HepG2 (cell line): ENCODE data around the gene STIM1. TPM values are rescaled to one million over a fixed set of nuclear protein-coding genes. Genes with fewer than 3 reads are reported as not detected.

Source experiments
- ATAC-seq: fragments of 200-7000 bp; cut with Tn5 transposase; 3 replicates; pipeline ENCODE4 v1.9.1; 2020; ENCODE audit warnings: mild to moderate bottlenecking, moderate library complexity
- BruUV-seq: library from RNA; stranded (reverse); fragments of 400-500 nt; replicated peaks from 2 replicates; lab custom pipeline; 2021; lab: Mats Ljungman, UMichigan
- CTCF ChIA-PET: fragments of 300-600 bp; formaldehyde crosslinking; extraction: SDS; loops from one replicate; lab custom pipeline; 2021; ENCODE audit warnings: low total read pairs, inconsistent platforms, low intra/inter-chr PET ratio; lab: Yijun Ruan, JAX
- POLR2A ChIA-PET: fragments of 350-600 bp; sonication (Branson Sonifier 250); formaldehyde crosslinking; loops from one replicate; lab custom pipeline; 2020; ENCODE audit warnings: antibody characterized with exemption, inconsistent platforms; lab: Yijun Ruan, JAX
- DNase-seq: peaks from one replicate; pipeline ENCODE4 v3.0.0-alpha.2; 2015; ENCODE audit warnings: low spot score
- FAIRE-seq: peaks from 3 replicates; lab custom pipeline; 2011; peaks lifted over from hg19 to GRCh38; lab: Jason Lieb, UNC
- H2AFZ ChIP-seq: one replicate; pipeline ENCODE4 v1.6.1; 2011; ENCODE audit warnings: low read length, inconsistent platforms
- H3K27ac ChIP-seq: fragments of 300-600 bp; 3 replicates; pipeline ENCODE4 v1.8.0; 2011; ENCODE audit warnings: mixed run types, mild to moderate bottlenecking, mixed read lengths, low read length, inconsistent platforms; ENCODE audit not compliant: insufficient read depth; ENCODE audit errors: extremely low read length
- H3K27me3 ChIP-seq, 2 experiments: fragments of 200-600 bp in 1 of 2; 2 replicates in 1 of 2; 3 replicates in 1 of 2; pipeline versions ENCODE4 v1.6.0 to v1.8.0; 2011; ENCODE audit warnings: low read length in 2 of 2, mild to moderate bottlenecking in 2 of 2, moderate library complexity in 2 of 2, inconsistent platforms in 1 of 2; ENCODE audit not compliant: insufficient read depth in 2 of 2, control insufficient read depth in 1 of 2
- H3K36me3 ChIP-seq, 2 experiments: fragments of 200-600 bp in 1 of 2; replicated peaks in 1 of 2; 2 replicates in 1 of 2; 3 replicates in 1 of 2; pipeline versions ENCODE4 v1.5.1 to v1.8.0; 2011; ENCODE audit warnings: low read length in 2 of 2, inconsistent platforms in 1 of 2; ENCODE audit not compliant: insufficient read depth in 2 of 2, control insufficient read depth in 1 of 2
- H3K4me1 ChIP-seq: 2 replicates; pipeline ENCODE4 v1.5.1; 2012; ENCODE audit warnings: low read length, inconsistent platforms; ENCODE audit not compliant: insufficient read depth
- H3K4me2 ChIP-seq: 2 replicates; pipeline ENCODE4 v1.6.0; 2011; ENCODE audit warnings: low read depth, low read length, inconsistent platforms
- H3K4me3 ChIP-seq, 3 experiments: fragments of 200-600 bp in 1 of 3; sonication (generic), shearing (Covaris generic) in 1 of 3; replicated peaks in 1 of 3; 2 replicates each; pipeline ENCODE4 v1.5.1; 2011 to 2016; ENCODE audit warnings: low read length in 3 of 3, inconsistent platforms in 2 of 3, low read depth in 2 of 3, mild to moderate bottlenecking in 2 of 3, control low read depth in 1 of 3, mixed read lengths in 1 of 3; ENCODE audit not compliant: insufficient read depth in 1 of 3
- H3K79me2 ChIP-seq: one replicate; pipeline ENCODE4 v1.6.1; 2011; ENCODE audit warnings: low read length, inconsistent platforms; ENCODE audit not compliant: insufficient read depth
- H3K9ac ChIP-seq: 2 replicates; pipeline ENCODE4 v1.6.0; 2011; ENCODE audit warnings: mild to moderate bottlenecking, low read depth, low read length, inconsistent platforms; ENCODE audit not compliant: insufficient read depth
- H3K9me3 ChIP-seq: 2 replicates; pipeline ENCODE4 v1.5.1; 2012; ENCODE audit warnings: mild to moderate bottlenecking, low read length
- H4K20me1 ChIP-seq: 2 replicates; pipeline ENCODE4 v1.6.0; 2011; ENCODE audit warnings: inconsistent platforms, mild to moderate bottlenecking, low read length, moderate library complexity; ENCODE audit not compliant: insufficient read depth
- FOXM1 ChIP-seq: sonication (generic); formaldehyde crosslinking; IDR thresholded peaks from 2 replicates; pipeline ENCODE4 v1.5.0; 2020; ENCODE audit warnings: missing genetic modification reagents
- JDP2 ChIP-seq: sonication (generic); formaldehyde crosslinking; IDR thresholded peaks from 2 replicates; pipeline ENCODE4 v1.8.1; 2022; ENCODE audit warnings: missing genetic modification reagents, borderline replicate concordance
- NFYC ChIP-seq: IDR thresholded peaks from 2 replicates; pipeline ENCODE4 v1.6.1; 2016; ENCODE audit warnings: missing genetic modification reagents, missing compliant biosample characterization
- PAWR ChIP-seq: sonication (generic); formaldehyde crosslinking; IDR thresholded peaks from 2 replicates; pipeline ENCODE4 v1.4.0; 2020; ENCODE audit warnings: missing genetic modification reagents, mild to moderate bottlenecking, borderline replicate concordance
- SALL2 ChIP-seq: sonication (generic); formaldehyde crosslinking; IDR thresholded peaks from 2 replicates; pipeline ENCODE4 v1.8.1; 2023; ENCODE audit warnings: mild to moderate bottlenecking, missing genetic modification reagents, inconsistent platforms
- SNAPC4 ChIP-seq: sonication (generic); formaldehyde crosslinking; IDR thresholded peaks from 2 replicates; pipeline ENCODE4 v1.4.0; 2020; ENCODE audit warnings: mild to moderate bottlenecking, missing genetic modification reagents
- THAP11 ChIP-seq: IDR thresholded peaks from 2 replicates; pipeline ENCODE4 v1.6.1; 2016; ENCODE audit warnings: missing biosample characterization, missing genetic modification reagents
- ZFY ChIP-seq: sonication (generic); formaldehyde crosslinking; IDR thresholded peaks from 2 replicates; pipeline ENCODE4 v1.4.0; 2020; ENCODE audit warnings: missing genetic modification reagents
- ZNF136 ChIP-seq: sonication (generic); formaldehyde crosslinking; IDR thresholded peaks from 2 replicates; pipeline ENCODE4 v1.8.1; 2022; ENCODE audit warnings: low read depth, mild to moderate bottlenecking, moderate library complexity, missing genetic modification reagents
- ZNF709 ChIP-seq: sonication (generic); formaldehyde crosslinking; IDR thresholded peaks from 2 replicates; pipeline ENCODE4 v1.5.0; 2020; ENCODE audit warnings: mild to moderate bottlenecking, missing genetic modification reagents
- ZNF720 ChIP-seq: sonication (generic); formaldehyde crosslinking; IDR thresholded peaks from 2 replicates; pipeline ENCODE4 v1.4.0; 2020; ENCODE audit warnings: missing genetic modification reagents
- WGBS: methylation state at CpG from one replicate; pipeline ENCODE4 v1.1.6; 2017; ENCODE audit warnings: low lambda C conversion rate; 5-methylcytosine and 5-hydroxymethylcytosine counted together
- in situ Hi-C: cut with HindIII; loops from 2 replicates; pipeline ENCODE4 v1.10.0; 2017; ENCODE audit warnings: low pct_unique_long_range_greater_than_20kb; ENCODE audit not compliant: extremely low pct_ligation_motif_present
- intact Hi-C: fragments of 100-400 bp; cut with micrococcal nuclease; formaldehyde crosslinking; loops from one replicate; pipeline ENCODE4 v1.10.0; 2022; ENCODE audit not compliant: unreplicated experiment
- polyA plus RNA-seq, 8 experiments: library from polyadenylated mRNA; depleted of rRNA in 3 of 8; stranded (reverse) in 7 of 8; unstranded in 1 of 8; fragments of >200 nt; fragmentation: Illumina TruSeq in 4 of 8; extraction: Trizol in 4 of 8; gene quantifications; 2 replicates each; pipeline versions ENCODE4 v1.2.1 to v1.2.3, GENCODE V29; 2011 to 2016; ENCODE audit warnings: low read depth in 4 of 8, missing spikeins in 1 of 8, mixed read lengths in 1 of 8; ENCODE audit not compliant: insufficient read depth in 1 of 8
- total RNA-seq, 5 experiments: library from RNA; depleted of rRNA; stranded (reverse); fragments of >200 nt; fragmentation: Illumina TruSeq; extraction: Trizol; gene quantifications; 2 replicates each; pipeline ENCODE4 v1.2.3, GENCODE V29; 2016; ENCODE audit warnings: low read depth in 1 of 5
- TF ChIP-seq, protein P1 (sequence below), 2 experiments: sonication (generic) in 1 of 2; formaldehyde crosslinking in 1 of 2; IDR thresholded peaks; 2 replicates each; pipeline versions ENCODE4 v1.4.0 to v1.6.1; 2016 to 2020; ENCODE audit warnings: borderline replicate concordance in 1 of 2, low read depth in 1 of 2, mild to moderate bottlenecking in 1 of 2, missing genetic modification reagents in 1 of 2
- TF ChIP-seq, protein P2 (sequence below): sonication (generic); formaldehyde crosslinking; IDR thresholded peaks from 2 replicates; pipeline ENCODE4 v1.4.0; 2020; ENCODE audit warnings: missing genetic modification reagents

STIM1 gene
- total and polyA plus RNA-seq, 2 of the 13 experiments (the other 11 are each of a cell fraction or from before 2014, with no cell fraction given), result 19.2 to 28.5 TPM

DNA sequence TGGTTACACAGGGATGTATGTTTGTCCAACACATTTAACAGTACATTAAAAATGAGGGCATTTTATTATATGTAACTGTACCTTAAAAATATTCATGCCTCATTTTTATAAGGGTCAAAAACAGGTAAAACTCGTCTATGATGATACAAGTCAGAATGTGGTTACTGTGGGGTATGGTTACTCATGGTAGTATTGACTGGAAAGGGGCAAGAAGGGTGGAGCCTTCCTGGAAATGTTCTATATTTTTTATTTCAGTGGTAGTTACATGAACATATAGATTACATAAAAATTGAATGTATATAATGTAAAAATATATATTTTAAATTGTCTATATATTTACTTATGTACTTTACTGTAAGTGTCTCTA is 99.8 kb downstream of the STIM1 start (continued):
- TF ChIP-seq, protein P1, sequence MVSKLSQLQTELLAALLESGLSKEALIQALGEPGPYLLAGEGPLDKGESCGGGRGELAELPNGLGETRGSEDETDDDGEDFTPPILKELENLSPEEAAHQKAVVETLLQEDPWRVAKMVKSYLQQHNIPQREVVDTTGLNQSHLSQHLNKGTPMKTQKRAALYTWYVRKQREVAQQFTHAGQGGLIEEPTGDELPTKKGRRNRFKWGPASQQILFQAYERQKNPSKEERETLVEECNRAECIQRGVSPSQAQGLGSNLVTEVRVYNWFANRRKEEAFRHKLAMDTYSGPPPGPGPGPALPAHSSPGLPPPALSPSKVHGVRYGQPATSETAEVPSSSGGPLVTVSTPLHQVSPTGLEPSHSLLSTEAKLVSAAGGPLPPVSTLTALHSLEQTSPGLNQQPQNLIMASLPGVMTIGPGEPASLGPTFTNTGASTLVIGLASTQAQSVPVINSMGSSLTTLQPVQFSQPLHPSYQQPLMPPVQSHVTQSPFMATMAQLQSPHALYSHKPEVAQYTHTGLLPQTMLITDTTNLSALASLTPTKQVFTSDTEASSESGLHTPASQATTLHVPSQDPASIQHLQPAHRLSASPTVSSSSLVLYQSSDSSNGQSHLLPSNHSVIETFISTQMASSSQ (IDR thresholded peaks at IDR 0.05; ENCODE audit: low read depth), result no peak
- TF ChIP-seq, protein P1 (CRISPR knock-in tag; IDR thresholded peaks at IDR 0.05; ENCODE audit: borderline replicate concordance), result no peak
- TF ChIP-seq SALL2 (CRISPR knock-in tag) (no peak), ZFY (CRISPR knock-in tag) (no peak)
- TF ChIP-seq, protein P2, sequence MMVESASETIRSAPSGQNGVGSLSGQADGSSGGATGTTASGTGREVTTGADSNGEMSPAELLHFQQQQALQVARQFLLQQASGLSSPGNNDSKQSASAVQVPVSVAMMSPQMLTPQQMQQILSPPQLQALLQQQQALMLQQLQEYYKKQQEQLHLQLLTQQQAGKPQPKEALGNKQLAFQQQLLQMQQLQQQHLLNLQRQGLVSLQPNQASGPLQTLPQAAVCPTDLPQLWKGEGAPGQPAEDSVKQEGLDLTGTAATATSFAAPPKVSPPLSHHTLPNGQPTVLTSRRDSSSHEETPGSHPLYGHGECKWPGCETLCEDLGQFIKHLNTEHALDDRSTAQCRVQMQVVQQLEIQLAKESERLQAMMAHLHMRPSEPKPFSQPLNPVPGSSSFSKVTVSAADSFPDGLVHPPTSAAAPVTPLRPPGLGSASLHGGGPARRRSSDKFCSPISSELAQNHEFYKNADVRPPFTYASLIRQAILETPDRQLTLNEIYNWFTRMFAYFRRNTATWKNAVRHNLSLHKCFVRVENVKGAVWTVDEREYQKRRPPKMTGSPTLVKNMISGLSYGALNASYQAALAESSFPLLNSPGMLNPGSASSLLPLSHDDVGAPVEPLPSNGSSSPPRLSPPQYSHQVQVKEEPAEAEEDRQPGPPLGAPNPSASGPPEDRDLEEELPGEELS (CRISPR knock-in tag), result no peak
- TF ChIP-seq, all 625 proteins: peak for 0

DNA sequence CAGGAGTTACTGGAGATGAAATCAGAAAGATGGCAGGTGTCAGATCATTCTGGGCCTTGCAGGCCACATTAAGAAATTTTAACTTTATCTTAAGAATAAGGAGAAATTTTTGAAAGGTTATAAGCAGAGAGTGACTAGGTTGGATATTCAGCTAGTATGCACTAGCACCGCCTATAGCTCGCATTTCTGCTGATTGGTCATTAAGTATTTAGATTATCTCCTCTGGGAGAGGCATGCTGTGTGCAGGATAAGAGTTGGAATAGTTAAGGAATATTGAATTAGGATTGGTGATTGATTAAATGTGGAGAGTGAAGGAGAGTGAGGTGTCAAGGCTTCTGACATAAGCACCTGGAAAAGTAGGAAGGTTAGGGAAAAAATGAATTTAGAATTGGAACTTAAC is 100.6 kb downstream of the STIM1 start:
- intact Hi-C loops (no loop called here), in situ Hi-C loops (loop anchor here (10.0 kb wide), 1 partner anchor 109 kb away; no protein-coding TSS in a partner anchor)
- H3K4me1 ChIP-seq, result peaks cover 55% of the 10 kb centered on the region
- CTCF ChIA-PET, result no interaction called here
- peaks cover 4% of the 10 kb centered on the region for H3K79me2 ChIP-seq
- no peaks in the 10 kb centered on the region for H3K9me3 ChIP-seq
- POLR2A ChIA-PET, result no interaction called here
- no peak overlapping the region for H3K27ac ChIP-seq
- H3K4me3 ChIP-seq, result no peak overlapping the region
- no peaks in the 10 kb centered on the region for H3K27me3 ChIP-seq
- no peaks in the 10 kb centered on the region for H3K36me3 ChIP-seq
- ATAC-seq (no peak), DNase-seq (no peak), FAIRE-seq (no peak)
- WGBS, result 93% methylated on average over 2 of the region's 2 CpGs
- no peak overlapping the region for H3K9ac ChIP-seq
- no peak overlapping the region for H3K4me2 ChIP-seq
- no peak overlapping the region for H2AFZ ChIP-seq
- H4K20me1 ChIP-seq, result no peaks in the 10 kb centered on the region
- no TSS peak for BruUV-seq
- TF ChIP-seq ZNF720 (CRISPR knock-in tag) (no peak), FOXM1 (CRISPR knock-in tag) (no peak), PAWR (CRISPR knock-in tag) (no peak), JDP2 (CRISPR knock-in tag) (no peak), SNAPC4 (no peak), NFYC (no peak), ZNF136 (CRISPR knock-in tag) (no peak), ZNF709 (CRISPR knock-in tag) (no peak), THAP11 (CRISPR knock-in tag) (no peak)
